ENCODE results near the gene SLC4A2.

SLC4A2 gene

DNA sequence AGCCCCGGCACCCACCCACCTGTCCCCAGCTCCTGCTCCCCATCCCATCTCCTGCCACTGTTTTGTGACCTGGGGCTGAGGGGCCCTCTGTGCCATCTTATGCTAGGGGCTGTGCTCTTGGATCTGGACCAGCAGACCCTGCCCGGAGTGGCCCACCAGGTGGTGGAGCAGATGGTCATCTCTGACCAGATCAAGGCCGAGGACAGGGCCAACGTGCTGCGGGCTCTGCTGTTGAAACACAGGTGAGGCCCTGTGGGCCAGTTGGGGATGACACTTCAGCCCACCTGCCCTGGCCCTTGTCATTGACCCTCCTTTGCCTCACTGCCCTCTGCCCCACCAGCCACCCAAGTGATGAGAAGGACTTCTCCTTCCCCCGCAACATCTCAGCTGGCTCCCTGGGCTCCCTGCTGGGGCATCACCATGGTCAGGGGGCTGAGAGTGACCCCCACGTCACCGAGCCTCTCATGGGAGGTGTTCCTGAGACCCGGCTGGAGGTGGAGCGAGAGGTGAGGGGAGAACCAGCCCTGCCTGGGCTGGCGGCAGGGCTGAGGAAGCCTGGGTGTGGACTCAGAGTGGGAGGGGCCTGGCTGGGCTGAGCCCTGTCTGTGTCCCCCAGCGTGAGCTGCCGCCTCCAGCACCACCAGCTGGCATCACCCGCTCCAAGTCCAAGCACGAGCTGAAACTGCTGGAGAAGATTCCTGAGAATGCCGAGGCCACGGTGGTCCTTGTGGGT lies 10.6 kb downstream of the SLC4A2 start:
- CTCF ChIA-PET, result interaction anchor here (2.6 to 4.4 kb wide), 2 partner anchors 7 to 42 kb away, joined by 11 to 24 read pairs; no protein-coding TSS in a partner anchor

DNA sequence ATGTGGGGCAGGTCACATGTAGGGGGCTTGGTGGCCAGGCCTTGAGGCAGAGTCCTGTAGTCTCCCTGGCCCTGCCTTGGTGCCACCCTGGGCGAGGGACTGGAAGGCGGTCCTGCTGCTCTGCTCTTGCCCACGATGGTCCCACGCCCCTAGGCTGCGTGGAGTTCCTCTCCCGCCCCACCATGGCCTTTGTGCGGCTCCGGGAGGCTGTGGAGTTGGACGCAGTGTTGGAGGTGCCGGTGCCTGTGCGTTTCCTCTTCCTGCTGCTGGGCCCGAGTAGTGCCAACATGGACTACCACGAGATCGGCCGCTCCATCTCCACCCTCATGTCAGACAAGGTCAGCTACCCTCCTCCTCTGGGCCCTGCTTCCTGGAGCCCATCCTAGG lies 11.2 kb downstream of the SLC4A2 start:
- POLR2A ChIA-PET, result interaction anchor here (0.6 kb wide), 1 partner anchor 136 kb away, joined by 3 read pairs; no protein-coding TSS in a partner anchor
- no peak overlapping the region for H3K4me3 ChIP-seq (ENCODE audit: low read depth, low read length)
- TF ChIP-seq, protein P1, sequence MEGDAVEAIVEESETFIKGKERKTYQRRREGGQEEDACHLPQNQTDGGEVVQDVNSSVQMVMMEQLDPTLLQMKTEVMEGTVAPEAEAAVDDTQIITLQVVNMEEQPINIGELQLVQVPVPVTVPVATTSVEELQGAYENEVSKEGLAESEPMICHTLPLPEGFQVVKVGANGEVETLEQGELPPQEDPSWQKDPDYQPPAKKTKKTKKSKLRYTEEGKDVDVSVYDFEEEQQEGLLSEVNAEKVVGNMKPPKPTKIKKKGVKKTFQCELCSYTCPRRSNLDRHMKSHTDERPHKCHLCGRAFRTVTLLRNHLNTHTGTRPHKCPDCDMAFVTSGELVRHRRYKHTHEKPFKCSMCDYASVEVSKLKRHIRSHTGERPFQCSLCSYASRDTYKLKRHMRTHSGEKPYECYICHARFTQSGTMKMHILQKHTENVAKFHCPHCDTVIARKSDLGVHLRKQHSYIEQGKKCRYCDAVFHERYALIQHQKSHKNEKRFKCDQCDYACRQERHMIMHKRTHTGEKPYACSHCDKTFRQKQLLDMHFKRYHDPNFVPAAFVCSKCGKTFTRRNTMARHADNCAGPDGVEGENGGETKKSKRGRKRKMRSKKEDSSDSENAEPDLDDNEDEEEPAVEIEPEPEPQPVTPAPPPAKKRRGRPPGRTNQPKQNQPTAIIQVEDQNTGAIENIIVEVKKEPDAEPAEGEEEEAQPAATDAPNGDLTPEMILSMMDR (IDR thresholded peaks at IDR 0.05; ENCODE audit: insufficient read depth, low read length, missing control alignments), result no peak
- CTCF ChIA-PET, result no interaction called here
- DNase-seq (ENCODE audit: low read depth, low spot score), result no peak

More for the DNA sequence above, 10.6 kb downstream of the SLC4A2 start:
- no peak for DNase-seq (ENCODE audit: low read depth, low spot score)
- TF ChIP-seq, protein P1 (IDR thresholded peaks at IDR 0.05; ENCODE audit: insufficient read depth, low read length, missing control alignments), result no peak
- POLR2A ChIA-PET, result interaction anchor here (0.6 kb wide), 1 partner anchor 137 kb away, joined by 3 read pairs; no protein-coding TSS in a partner anchor
- H3K4me3 ChIP-seq (ENCODE audit: low read depth, low read length), result no peak overlapping the region

DNA sequence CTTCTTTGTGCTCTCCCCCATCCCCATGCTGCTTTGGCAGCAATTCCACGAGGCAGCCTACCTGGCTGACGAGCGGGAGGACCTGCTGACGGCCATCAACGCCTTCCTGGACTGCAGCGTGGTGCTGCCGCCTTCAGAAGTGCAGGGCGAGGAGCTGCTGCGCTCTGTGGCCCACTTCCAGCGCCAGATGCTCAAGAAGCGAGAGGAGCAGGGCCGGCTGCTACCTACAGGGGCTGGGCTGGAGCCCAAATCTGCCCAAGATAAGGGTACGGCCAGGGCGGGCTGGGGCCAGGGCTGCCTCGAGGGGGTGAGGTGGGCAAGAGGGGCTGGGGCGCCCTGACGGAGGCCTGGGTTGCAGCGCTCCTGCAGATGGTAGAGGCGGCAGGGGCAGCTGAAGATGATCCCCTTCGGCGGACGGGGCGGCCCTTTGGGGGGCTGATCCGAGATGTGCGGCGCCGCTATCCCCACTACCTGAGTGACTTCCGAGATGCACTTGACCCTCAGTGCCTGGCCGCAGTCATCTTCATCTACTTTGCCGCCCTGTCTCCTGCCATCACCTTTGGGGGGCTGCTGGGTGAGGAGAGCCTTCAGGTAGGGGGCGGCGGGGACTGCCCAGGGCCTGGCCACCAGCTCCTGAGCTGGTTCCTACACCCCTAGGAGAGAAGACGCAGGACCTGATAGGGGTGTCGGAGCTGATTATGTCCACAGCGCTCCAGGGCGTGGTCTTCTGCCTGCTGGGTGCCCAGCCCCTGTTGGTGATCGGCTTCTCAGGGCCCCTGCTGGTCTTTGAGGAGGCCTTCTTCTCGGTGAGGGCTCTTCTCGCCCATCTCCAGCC lies 11.9 kb downstream of the SLC4A2 start:
- TF ChIP-seq, protein P1 (IDR thresholded peaks at IDR 0.05; ENCODE audit: insufficient read depth, low read length, missing control alignments), result no peak
- no peak overlapping the region for H3K4me3 ChIP-seq (ENCODE audit: low read depth, low read length)
- POLR2A ChIA-PET, result interaction anchor here (0.7 to 1.0 kb wide), 2 partner anchors 8 to 85 kb away, joined by 3 to 5 read pairs; no protein-coding TSS in a partner anchor
- DNase-seq (ENCODE audit: low read depth, low spot score), result no peak
- CTCF ChIA-PET, result no interaction called here

DNA sequence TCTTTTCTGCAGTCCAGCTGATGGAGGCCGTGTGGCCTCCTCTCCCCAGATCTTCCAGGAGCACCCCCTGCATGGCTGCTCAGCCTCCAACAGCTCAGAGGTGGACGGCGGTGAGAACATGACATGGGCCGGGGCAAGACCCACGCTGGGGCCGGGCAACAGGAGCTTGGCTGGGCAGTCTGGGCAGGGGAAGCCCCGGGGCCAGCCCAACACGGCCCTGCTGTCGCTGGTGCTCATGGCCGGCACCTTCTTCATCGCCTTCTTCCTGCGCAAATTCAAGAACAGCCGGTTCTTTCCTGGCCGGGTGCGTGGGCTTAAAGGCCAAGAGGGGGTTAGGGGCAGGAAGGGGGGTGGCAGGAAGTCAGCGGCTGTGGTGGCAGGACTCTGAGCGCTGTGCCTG lies 14.6 kb downstream of the SLC4A2 start:
- no peak for DNase-seq (ENCODE audit: low read depth, low spot score)
- TF ChIP-seq, protein P1 (IDR thresholded peaks at IDR 0.05; ENCODE audit: insufficient read depth, low read length, missing control alignments), result no peak
- H3K4me3 ChIP-seq (ENCODE audit: low read depth, low read length), result no peak overlapping the region
- POLR2A ChIA-PET, result no interaction called here
- CTCF ChIA-PET, result interaction anchor here (1.0 to 1.4 kb wide), 3 partner anchors 11 to 37 kb away, joined by 3 to 4 read pairs (median 3); no protein-coding TSS in a partner anchor

DNA sequence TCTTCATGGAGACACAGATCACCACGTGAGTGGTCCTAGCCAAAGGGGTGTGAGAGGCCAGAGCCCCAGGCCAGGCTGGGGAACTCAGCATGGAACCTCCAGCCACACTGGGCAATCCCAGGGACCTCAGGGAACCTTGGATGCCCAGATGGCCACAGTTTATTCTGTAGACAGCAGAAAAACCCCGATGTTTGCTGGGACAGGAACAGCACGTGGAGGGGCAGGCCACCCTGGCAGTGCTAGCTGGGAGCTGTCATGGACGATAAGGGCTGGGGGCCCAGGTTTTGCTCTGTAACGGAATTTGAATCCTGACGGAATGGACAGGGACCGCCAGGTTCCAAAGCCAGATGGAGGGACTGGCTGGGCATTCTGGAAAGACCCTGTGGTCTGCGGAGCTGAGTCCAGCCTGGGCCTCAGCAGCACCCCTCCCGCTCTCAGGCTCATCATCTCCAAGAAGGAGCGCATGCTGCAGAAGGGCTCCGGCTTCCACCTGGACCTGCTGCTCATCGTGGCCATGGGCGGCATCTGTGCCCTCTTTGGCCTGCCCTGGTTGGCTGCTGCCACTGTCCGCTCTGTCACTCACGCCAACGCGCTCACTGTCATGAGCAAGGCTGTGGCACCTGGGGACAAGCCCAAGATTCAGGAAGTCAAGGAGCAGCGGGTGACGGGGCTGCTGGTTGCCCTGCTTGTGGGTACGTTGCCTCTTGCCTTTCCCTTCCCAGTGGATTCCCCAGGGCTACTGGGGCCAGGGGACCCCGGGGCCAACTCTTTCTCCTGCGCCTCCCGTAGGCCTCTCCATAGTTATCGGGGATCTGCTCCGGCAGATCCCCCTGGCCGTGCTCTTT lies 15.7 kb downstream of the SLC4A2 start:
- no peak for DNase-seq (ENCODE audit: low read depth, low spot score)
- H3K4me3 ChIP-seq (ENCODE audit: low read depth, low read length), result no peak overlapping the region
- ChIA-PET POLR2A (no interaction called here), CTCF (interaction anchor here (1.4 kb wide), 1 partner anchor 10 kb away, joined by 3 read pairs; no protein-coding TSS in a partner anchor)
- TF ChIP-seq, protein P1 (IDR thresholded peaks at IDR 0.05; ENCODE audit: insufficient read depth, low read length, missing control alignments), result no peak
